Hepatic stellate cell (primary cell): ENCODE data around the gene SNW1.
"Not testable (repeated sequence)": the region's sequence is repeated elsewhere in the genome, so short reads cannot be mapped to it uniquely, and the experiment has no call there.

Source experiments
- DNase-seq: peaks from one replicate; pipeline ENCODE4 v3.0.0; 2011; ENCODE audit warnings: low spot score

Gene SNW1

DNA sequence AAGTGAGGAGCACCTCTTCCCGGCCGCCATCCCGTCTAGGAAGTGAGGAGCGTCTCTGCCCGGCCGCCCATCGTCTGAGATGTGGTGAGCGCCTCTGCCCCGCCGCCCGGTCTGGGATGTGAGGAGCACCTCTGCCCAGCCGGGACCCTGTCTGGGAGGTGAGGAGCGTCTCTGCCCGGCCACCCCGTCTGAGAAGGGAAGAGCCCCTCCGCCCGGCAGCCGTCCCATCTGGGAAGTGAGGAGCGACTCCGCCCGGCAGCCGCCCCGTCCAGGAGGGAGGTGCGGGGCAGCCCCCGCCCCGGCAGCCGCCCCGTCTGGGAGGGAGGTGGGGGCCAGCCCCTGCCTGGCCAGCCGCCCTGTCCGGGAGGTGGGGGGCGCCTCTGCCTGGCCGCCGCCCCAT lies 13.5 kb downstream of the SNW1 start:
- not testable (repeated sequence) for DNase-seq

DNA sequence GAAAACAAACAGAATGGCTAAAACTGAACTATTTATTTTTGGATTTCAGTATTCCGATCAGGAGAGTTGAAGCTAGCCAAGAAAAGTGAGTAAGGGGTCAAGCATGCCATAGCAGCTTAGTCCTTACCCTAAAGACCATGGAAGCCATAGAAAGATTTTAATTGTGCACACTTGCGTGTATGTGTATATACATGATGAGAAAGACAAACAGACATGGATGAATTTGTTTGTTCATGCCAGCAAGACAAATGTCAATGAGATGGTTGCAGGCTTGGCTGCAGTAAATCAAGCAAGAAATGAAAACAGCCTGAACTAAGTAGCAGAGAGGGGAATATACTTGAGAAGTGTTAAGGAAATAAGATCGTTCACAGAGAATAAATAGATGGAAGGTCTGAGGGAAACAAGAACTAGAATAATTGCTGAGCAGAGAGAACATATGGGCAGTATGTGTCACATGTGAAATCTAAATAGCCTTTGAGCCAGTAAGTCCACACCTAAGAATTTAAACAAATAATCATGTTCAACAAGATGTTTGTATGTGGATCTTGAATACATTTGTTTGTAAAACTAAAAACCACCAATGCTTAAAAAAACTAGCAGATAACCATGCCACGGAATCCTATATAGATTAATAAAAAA lies 14.8 kb downstream of the SNW1 start:
- no peak for DNase-seq

DNA sequence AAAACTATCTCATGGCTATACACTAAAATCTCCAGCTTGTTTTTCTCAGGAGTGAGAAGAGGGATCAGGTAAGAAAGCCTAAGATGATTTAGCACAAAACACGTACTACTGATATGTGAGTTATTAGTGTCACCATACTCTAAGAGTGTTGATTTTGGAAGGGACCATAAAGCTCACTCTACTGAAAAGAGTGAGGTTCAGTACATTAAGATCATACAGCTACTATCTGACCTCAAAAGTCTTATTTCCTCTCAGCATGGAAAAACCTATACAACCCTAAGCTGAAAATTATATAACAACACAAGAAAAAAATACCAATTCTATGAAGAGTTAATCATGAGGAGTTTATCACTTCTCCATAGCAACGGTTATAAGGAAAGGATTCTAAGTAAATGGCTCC lies 19.5 kb downstream of the SNW1 start:
- no peak for DNase-seq

- peak; percentile 9 for DNase-seq
These were observed 22.3 kb downstream of the SNW1 start for GRCh38 chr14:77738559-77739250.

DNA sequence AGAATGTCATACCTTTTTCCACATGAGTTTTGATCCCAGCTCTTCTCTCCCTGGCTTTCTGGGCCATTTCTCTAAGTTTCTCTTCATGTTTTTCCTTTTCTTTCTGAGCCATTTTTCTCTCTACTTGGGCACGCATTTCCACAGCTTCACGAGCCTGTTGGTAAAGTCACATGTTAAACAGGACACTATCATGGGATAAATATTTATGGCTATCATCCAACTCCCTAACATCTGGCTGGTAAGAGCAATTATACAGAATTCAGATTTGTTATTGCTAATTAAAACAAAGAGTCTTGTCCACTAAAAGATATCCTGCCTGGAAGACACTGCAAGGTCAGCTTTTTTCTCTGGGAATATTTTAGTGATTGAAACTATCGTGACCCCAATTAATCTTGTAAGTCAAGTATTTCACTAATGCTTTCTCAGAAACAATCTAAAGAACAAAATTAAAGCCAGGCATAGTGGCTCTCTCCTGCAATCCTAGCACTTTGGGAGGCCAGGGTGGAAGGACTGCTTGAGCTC lies 29.9 kb downstream of the SNW1 start:
- no peak for DNase-seq

GRCh38 chr14:77722301-77722700 lies 38.7 kb downstream of the SNW1 start:
- DNase-seq, result no peak

- no peak for DNase-seq
These were observed 39.5 kb downstream of the SNW1 start for GRCh38 chr14:77721437-77721836.

DNA sequence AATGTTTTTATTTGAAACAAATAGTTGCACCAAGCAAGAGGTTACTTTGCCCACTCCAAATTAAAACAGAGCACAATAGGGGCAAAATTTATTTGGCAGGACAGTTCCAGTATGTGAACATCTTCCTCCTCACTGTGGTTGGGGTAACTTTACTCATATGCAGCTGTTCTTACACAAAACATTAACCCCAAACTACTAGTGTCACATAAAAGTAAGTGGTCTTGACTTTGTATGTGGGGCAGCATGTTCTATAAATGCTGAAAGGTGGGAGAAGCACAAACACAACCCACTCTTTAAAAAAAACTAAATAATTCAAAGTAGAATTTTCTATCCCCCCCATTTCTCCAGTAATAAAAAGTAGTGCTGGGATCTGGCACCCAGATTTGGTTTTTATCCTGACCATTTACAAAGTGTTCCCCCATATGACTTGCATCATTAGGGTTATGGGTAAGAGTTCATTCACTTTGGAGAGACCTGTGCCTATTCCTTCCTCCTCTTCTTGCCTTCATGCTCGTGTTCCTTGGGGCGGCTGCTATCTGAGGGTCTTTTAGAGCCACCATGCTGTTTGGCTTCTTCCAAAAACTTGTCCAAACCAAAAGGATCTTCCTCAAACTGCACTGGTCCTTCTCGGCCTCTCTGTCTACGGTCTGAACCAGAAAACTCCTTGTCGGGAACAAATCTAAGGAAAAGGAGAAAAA lies 43.2 kb downstream of the SNW1 start:
- no peak for DNase-seq

DNA sequence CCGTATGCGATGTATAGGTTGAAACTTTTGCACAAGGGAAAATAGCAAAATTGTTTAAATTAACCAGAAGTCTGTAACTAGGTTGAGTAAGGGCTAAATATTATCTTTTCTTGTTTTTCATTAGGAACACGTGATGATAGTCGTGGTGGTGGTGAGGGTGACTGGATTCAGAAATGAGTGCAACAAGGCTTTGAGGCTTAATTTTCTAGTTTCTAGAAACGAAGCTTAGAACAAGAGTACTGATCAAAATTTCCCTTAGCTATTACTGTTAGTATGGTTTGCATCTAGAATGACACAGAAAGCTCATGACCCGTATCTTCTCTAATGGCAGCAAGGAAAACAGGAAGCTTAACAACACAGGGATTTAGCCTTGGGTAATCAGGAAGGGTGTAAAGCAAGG lies 46.0 kb downstream of the SNW1 start:
- DNase-seq, result no peak

GRCh38 chr14:77710364-77710763 lies 50.6 kb downstream of the SNW1 start:
- DNase-seq, result no peak

DNA sequence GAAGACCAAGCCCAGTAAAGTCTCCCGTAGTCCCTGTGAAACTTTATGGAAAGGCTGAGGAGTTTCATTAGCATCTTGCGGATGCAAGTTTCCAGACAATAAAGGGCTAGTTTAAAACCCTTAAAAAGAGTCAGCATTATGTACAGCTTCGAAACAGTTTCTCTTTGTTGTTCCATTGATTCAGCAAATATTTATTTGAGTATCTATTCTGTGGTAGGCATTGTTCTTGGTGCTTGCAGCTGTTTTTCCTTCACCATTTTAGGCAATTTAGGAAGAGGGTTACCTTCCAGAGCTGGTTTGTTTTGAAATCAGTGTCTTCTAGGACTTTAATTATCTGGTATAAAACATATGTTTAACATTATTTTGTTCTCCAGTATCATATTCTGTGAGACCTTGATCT lies 51.5 kb downstream of the SNW1 start:
- DNase-seq, result no peak

- DNase-seq, result no peak
These were observed 52.2 kb downstream of the SNW1 start for GRCh38 chr14:77708749-77709148.

- peak; percentile 90 for DNase-seq
These were observed 53.1 kb downstream of the SNW1 start, which contains the start of the genes ALKBH1 and SLIRP for GRCh38 chr14:77707724-77708408. Gene ALKBH1 (minus strand): TSS chr14:77708023. CDS start chr14:77708004, 19 bp downstream. Gene SLIRP (plus strand): TSS chr14:77708103. CDS start chr14:77708112, 9 bp downstream.

DNA sequence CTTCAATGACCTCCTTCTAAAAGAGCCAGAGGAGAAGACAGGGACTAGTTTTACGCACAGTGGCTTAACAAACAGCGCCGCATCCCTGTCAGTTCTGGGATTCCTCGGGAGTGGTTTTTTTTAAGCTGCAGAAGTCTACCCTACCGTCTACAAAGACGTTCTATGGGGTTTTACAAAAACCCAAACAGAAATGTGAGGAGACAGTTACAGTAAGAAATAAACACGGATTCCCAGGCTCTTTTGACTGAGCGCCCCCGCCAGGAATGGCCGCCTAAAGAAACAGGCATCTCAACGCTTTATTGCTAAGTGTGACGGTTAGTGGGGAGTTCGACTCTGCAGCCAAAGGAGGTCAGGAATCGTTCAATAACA lies 53.6 kb downstream of the SNW1 start:
- DNase-seq, result peak; percentile 64

- DNase-seq, result no peak
These were observed 69.7 kb downstream of the SNW1 start for GRCh38 chr14:77691259-77691658.

DNA sequence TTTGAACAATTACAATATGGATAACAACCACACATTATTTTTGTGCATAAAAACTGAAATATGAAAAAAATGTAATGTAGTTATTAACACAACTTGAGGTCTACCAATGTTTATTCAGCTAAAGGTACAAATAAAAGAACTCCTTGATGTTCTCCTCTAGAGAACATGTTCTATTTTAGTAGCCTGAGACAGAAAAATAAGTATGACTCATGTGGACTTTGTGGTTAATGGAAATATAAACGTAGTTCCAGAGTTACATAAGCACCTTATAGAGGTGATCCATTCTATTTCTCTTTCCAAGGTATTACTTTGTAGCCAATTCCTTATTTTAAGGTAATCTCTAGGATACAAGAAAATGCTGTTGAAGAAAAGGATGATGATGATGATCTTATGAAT lies 78.8 kb downstream of the SNW1 start:
- DNase-seq, result no peak

- no peak for DNase-seq
These were observed 79.5 kb downstream of the SNW1 start for GRCh38 chr14:77681196-77682157.

DNA sequence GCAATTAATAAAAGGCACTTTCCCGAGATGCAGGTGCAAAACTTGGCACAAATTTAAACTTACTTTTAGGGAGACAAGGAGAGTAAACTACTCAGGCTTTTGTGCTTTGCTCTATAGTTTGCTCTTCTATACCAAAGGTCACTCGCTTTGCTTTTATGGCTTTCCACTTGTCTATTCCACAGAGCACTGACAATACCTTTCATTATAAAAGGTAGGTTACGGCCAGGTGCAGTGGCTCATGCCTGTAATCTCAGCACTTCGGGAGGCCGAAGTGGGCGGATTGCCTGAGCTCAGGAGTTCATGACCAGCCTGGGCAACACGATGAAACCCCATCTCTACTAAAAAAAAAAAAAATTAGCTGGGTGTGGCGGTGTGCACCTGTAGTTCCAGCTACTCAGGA lies 86.0 kb downstream of the SNW1 start:
- no peak for DNase-seq

GRCh38 chr14:77673193-77673592 lies 87.8 kb downstream of the SNW1 start:
- DNase-seq, result no peak
